ENCODE data around the gene SIK3.

The SIK3 gene

GRCh38 chr11:116911976-116912734 lies 186.1 kb downstream of the SIK3 start:
- H3K4me3 ChIP-seq (ENCODE audit: low read depth, low read length): no peak overlapping the region
- TF ChIP-seq, protein P1, sequence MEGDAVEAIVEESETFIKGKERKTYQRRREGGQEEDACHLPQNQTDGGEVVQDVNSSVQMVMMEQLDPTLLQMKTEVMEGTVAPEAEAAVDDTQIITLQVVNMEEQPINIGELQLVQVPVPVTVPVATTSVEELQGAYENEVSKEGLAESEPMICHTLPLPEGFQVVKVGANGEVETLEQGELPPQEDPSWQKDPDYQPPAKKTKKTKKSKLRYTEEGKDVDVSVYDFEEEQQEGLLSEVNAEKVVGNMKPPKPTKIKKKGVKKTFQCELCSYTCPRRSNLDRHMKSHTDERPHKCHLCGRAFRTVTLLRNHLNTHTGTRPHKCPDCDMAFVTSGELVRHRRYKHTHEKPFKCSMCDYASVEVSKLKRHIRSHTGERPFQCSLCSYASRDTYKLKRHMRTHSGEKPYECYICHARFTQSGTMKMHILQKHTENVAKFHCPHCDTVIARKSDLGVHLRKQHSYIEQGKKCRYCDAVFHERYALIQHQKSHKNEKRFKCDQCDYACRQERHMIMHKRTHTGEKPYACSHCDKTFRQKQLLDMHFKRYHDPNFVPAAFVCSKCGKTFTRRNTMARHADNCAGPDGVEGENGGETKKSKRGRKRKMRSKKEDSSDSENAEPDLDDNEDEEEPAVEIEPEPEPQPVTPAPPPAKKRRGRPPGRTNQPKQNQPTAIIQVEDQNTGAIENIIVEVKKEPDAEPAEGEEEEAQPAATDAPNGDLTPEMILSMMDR (IDR thresholded peaks at IDR 0.05; ENCODE audit: low read depth, low read length): no peak

DNA sequence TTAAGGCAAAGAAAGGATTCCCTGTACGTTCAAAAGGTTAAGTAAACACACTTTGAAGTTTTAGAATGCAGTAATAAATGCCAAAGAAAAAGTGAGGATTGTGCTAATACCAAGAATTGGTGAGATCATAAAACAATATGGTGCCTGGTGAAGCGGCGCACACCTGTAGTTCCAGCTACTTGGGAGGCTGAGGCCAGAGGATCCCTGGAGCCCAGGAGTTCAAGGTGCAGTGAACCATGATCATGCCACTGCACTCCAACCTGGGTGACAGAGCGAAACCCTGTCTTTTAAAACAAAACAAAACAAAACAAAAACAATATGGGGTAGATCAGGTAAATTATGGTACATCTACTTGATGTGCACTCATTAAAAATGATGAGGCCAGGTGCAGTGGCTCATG lies 187.4 kb downstream of the SIK3 start:
- no peak overlapping the region for H3K4me3 ChIP-seq (ENCODE audit: low read depth, low read length)
- TF ChIP-seq, protein P1 (IDR thresholded peaks at IDR 0.05; ENCODE audit: low read depth, low read length): no peak

DNA sequence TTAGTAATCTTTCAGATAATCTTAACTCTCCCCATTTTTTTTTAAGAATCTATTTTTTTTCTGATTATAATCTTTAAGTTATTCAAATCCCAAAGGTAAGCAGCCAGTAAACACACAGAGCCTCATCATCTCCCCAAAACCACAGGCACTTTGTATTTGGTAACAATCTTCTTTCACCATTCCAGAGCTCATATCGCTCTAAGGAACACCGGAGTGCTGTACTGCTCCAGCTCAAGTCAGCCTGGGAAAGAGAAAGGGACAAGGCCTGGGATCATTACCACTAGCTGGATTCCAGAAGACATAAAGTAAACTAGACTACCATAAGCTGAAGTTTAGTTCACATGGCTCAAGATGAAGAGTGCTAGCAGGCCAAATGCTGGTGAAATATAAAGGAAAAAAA lies 187.8 kb downstream of the SIK3 start:
- H3K4me3 ChIP-seq (ENCODE audit: low read depth, low read length): no peak overlapping the region
- TF ChIP-seq, protein P1 (IDR thresholded peaks at IDR 0.05; ENCODE audit: low read depth, low read length): no peak

GRCh38 chr11:116909245-116909644 lies 189.0 kb downstream of the SIK3 start:
- H3K4me3 ChIP-seq (ENCODE audit: low read depth, low read length): no peak overlapping the region
- TF ChIP-seq, protein P1 (IDR thresholded peaks at IDR 0.05; ENCODE audit: low read depth, low read length): no peak

DNA sequence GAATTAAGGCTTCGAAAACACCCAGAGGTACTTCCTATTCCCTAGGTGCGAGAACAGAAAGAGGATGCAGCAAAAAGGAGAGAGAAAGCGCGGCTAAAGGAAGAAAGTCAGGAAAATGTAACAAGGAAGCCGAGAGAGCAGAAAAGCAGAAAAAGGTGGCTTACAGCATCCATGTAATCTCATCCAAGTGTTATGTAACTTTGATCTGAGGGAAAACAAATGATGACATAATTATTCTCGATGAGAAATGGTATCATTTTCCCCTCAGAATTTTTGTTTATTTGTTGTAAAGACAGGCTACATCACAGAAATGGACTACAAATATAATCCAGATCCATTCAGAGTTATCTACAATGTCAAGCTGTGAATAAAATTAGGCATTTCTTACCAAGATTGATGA lies 191.7 kb downstream of the SIK3 start:
- TF ChIP-seq, protein P1 (IDR thresholded peaks at IDR 0.05; ENCODE audit: low read depth, low read length): no peak
- no peak overlapping the region for H3K4me3 ChIP-seq (ENCODE audit: low read depth, low read length)

GRCh38 chr11:116903090-116903489 lies 195.1 kb downstream of the SIK3 start:
- TF ChIP-seq, protein P1 (IDR thresholded peaks at IDR 0.05; ENCODE audit: low read depth, low read length): no peak
- H3K4me3 ChIP-seq (ENCODE audit: low read depth, low read length): no peak overlapping the region

DNA sequence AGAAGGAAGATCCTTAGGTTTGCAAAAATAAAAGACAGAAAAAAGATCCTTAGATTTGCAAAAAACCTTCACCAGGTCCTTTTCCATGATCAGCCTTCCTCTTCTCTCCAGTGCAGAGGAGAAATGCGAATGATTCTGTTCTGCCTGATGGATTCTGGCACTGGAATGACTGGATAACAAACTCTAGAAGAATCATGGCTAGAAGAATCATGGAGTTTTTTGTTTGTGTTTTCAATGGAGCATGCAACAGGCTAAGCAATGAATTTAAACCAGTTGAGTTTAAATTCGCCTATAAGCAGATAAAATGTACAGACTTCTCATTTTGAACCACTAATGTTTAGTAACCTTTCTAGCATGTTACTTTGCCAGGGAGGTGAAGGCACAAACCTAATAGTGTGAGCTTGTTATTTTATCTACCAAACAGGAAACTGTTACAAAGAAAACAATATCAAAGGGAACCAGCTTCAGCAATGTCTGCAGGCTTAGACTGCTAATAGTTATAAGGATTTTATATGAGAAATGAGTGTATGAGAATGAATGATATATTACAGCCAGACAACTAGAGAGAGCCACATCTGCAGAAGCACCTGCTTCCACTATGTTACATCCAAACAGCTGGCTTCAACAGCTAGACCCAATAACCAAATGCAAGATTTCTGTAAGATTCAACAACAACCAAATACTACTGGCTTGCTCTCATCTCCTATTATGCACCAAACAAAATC lies 196.1 kb downstream of the SIK3 start:
- TF ChIP-seq, protein P1 (IDR thresholded peaks at IDR 0.05; ENCODE audit: low read depth, low read length): no peak
- no peak overlapping the region for H3K4me3 ChIP-seq (ENCODE audit: low read depth, low read length)

Data from WI38 (cell line).